GM10266 (cell line): ENCODE data around the gene KLF15.

Experiments
- DNase-seq: peaks from one replicate; pipeline ENCODE4 v3.0.0; 2012; ENCODE audit errors: extremely low spot score
- CTCF ChIP-seq: IDR thresholded peaks from 2 replicates; pipeline ENCODE4 v1.5.1; 2012; ENCODE audit warnings: mild to moderate bottlenecking, low read depth; ENCODE audit not compliant: control insufficient read depth, insufficient read depth; ENCODE audit errors: missing control alignments

The KLF15 gene

DNA sequence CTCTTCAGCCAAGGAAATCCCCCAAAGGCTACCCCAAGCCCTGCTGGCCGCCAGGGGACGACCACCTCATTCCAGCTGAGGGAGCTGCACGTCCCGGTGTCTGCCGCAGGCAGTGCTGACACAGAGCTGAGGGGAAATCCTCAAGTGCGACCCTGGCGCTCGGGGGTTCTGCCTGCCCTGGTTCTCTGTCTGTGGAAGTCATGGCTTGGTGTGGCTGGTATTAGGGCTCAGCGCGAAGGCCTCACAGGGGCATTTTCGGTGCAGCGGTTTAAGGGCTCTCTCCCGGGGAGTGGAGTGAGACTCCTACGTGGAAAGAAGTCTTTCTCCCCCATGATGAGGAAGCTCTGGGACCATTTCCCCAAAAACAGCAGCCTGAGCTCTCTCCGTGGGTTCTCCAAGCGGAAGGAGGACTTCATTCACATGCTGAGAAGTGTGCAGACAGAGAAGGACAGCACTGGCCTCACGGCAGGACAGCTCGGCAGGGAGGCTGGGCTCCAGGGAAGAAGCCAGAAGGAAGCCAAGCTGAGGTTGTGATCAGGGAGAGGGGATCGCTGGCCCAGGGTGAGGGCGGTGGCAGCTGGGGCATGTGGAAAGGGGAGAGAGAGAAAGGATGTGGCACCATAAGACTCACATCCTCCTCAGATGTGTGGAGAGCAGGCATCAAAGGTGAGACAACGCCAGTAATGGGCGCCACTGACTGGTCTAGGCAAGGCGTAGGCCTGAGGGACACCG, 48.6 kb downstream of the KLF15 start:
- no peak for DNase-seq
- TF ChIP-seq CTCF: no peak

DNA sequence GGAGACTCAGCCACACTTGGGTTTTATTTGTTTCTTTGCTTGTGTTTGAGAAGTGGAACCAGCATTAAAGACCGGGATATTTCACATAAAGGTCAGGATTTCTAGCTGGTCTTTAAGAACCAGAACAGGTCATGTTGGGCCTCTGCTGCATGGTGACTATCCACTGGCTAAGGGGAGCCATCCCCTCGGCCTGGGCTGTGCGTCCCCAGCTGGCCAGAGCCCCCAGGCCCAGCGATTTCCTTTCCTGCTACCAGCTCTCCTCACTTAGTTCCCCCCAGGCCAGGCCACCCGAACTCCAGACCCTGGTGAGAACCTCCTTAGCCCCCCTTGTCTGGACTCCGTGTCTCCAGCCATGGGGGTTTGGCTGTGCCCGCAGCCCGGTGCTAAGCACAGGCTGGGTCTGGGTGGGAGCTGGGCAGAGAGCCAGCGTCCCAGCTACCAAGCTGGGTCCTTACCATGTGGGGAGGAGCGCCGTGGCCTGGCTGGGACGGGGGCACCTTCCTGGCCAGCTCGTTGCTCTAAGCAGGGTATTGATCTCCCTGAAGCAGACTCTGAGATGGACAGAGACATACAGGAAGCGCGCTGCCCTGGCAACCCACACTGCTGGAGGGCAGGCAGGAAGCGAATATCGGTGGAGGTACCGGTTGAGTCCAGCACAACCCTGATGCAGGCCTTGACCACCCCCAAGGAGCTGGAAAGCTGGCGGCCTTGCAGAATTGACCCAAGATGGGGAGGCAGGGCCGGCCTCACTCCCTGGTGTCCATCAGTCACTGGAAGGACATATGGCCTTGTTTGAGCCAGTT, 49.4 kb downstream of the KLF15 start:
- DNase-seq: no peak
- TF ChIP-seq CTCF: no peak

- DNase-seq: no peak
- no peak for TF ChIP-seq CTCF
Observed at GRCh38 chr3:126306888-126307482, 50.2 kb downstream of the KLF15 start.

GRCh38 chr3:126306397-126306796, 50.8 kb downstream of the KLF15 start:
- no peak for TF ChIP-seq CTCF
- DNase-seq: no peak

DNA sequence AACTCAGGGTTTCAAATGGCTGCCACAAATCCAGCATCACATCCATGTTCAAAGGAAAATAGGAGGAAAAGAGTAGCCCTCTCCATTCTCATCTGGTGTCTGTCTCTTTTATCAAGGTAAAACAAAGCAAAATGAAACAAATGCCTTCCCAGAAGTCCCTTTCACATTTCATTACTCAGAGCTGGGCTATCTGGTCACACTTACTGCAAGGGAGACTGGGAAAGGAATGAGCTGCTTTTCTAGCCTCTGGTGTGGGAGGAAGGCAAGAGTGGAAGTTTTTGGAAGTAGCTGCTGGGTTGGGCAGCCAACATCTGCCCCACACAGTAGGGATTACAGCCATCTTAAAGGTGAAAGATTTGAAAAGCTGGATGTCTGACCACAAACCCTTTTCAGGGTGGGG, 51.8 kb downstream of the KLF15 start:
- no peak for TF ChIP-seq CTCF

DNA sequence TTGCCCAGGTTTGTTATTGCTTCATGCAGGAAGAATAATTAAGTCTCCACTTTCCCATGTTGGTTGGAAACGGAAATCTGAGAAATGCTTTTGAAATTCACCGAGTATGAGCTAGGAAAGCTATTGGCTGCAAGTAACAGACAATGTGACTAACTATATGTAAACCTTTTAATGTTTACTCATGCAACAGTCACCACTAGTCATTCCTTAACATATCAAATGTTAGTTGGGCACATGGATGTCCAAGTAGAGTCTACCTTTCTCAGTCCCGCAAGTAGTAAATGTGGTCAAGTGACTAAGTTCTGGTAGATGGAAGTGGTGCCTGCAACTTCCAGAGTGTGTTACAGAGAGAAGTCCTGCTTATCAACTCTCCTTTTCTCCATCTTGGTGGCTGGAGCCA, 52.5 kb downstream of the KLF15 start:
- TF ChIP-seq CTCF: no peak
- no peak for DNase-seq

More for the DNA sequence above, 51.8 kb downstream of the KLF15 start:
- no peak for DNase-seq
